Measurements from ENCODE around the gene CRIP2.

Gene CRIP2

DNA sequence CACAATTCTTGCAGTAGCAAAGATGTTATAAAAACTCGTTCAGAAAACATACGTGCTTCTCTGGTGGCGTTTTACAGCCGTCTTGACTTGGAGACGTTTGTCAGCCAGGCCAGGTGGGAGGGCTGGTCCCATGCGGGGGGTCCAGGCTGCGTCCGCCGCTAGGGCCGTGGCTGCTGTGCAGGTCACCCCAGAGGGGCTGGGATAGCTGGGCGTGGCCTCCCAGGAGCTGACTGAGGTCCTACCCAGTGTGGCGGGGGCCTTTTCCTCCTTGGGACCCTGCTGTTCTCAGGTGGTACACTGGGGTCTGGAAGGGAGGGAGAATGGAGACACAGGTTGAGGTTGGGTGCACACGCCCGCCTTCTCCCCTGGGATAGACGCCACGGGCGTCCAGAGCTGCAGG lies 29.8 kb upstream of the CRIP2 start:
- no peak for TF ChIP-seq TAF1 (IDR thresholded peaks at IDR 0.05; ENCODE audit: low read depth)
- TF ChIP-seq FOXM1 (IDR thresholded peaks at IDR 0.05; ENCODE audit: borderline replicate concordance, low read depth): no peak
- TF ChIP-seq, protein P1, sequence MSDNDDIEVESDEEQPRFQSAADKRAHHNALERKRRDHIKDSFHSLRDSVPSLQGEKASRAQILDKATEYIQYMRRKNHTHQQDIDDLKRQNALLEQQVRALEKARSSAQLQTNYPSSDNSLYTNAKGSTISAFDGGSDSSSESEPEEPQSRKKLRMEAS (IDR thresholded peaks at IDR 0.05): no peak
- TF ChIP-seq, protein P2, sequence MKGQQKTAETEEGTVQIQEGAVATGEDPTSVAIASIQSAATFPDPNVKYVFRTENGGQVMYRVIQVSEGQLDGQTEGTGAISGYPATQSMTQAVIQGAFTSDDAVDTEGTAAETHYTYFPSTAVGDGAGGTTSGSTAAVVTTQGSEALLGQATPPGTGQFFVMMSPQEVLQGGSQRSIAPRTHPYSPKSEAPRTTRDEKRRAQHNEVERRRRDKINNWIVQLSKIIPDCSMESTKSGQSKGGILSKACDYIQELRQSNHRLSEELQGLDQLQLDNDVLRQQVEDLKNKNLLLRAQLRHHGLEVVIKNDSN (IDR thresholded peaks at IDR 0.05): no peak
- no peak for TF ChIP-seq CREB1 (IDR thresholded peaks at IDR 0.05; ENCODE audit: low read depth)
- no peak for TF ChIP-seq EGR1 (IDR thresholded peaks at IDR 0.05)
- no peak for TF ChIP-seq RAD21 (IDR thresholded peaks at IDR 0.05; ENCODE audit: low read depth)
- no peak for TF ChIP-seq ZBTB7A (IDR thresholded peaks at IDR 0.05; ENCODE audit: low read depth)
- TF ChIP-seq CEBPB (IDR thresholded peaks at IDR 0.05): no peak
- no peak for TF ChIP-seq TCF12 (IDR thresholded peaks at IDR 0.05; ENCODE audit: low read depth)
- TF ChIP-seq, protein P3, sequence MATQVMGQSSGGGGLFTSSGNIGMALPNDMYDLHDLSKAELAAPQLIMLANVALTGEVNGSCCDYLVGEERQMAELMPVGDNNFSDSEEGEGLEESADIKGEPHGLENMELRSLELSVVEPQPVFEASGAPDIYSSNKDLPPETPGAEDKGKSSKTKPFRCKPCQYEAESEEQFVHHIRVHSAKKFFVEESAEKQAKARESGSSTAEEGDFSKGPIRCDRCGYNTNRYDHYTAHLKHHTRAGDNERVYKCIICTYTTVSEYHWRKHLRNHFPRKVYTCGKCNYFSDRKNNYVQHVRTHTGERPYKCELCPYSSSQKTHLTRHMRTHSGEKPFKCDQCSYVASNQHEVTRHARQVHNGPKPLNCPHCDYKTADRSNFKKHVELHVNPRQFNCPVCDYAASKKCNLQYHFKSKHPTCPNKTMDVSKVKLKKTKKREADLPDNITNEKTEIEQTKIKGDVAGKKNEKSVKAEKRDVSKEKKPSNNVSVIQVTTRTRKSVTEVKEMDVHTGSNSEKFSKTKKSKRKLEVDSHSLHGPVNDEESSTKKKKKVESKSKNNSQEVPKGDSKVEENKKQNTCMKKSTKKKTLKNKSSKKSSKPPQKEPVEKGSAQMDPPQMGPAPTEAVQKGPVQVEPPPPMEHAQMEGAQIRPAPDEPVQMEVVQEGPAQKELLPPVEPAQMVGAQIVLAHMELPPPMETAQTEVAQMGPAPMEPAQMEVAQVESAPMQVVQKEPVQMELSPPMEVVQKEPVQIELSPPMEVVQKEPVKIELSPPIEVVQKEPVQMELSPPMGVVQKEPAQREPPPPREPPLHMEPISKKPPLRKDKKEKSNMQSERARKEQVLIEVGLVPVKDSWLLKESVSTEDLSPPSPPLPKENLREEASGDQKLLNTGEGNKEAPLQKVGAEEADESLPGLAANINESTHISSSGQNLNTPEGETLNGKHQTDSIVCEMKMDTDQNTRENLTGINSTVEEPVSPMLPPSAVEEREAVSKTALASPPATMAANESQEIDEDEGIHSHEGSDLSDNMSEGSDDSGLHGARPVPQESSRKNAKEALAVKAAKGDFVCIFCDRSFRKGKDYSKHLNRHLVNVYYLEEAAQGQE (IDR thresholded peaks at IDR 0.05; ENCODE audit: low read depth): no peak
- no peak for TF ChIP-seq TEAD4 (IDR thresholded peaks at IDR 0.05)
- no peak for TF ChIP-seq YY1 (IDR thresholded peaks at IDR 0.05; ENCODE audit: low read depth)
- TF ChIP-seq NFIC (IDR thresholded peaks at IDR 0.05): no peak
- no peak for TF ChIP-seq EP300 (IDR thresholded peaks at IDR 0.05; ENCODE audit: borderline replicate concordance)

DNA sequence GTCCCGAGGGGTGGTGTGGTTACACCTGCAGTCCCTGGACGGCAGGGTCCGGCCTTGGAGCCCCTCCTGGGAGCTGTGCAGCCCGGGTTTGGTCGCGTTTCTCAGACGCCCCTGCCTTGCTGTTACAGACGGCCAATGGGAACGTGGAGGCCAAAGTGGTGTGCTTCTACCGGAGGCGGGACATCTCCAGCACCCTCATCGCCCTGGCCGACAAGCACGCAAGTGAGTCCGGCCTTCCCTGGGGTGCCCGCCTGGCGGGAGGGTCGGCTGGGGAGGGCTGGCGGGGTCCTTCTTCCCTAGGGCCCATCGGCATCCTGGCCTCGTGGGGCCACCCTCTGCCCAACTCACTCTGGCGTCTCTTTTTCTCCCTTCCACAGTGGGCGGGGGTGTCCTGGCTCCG lies 29.3 kb upstream of the CRIP2 start:
- TF ChIP-seq, protein P1 (IDR thresholded peaks at IDR 0.05): no peak
- TF ChIP-seq, protein P2 (IDR thresholded peaks at IDR 0.05): no peak
- TF ChIP-seq ZBTB7A (IDR thresholded peaks at IDR 0.05; ENCODE audit: low read depth): no peak
- no peak for TF ChIP-seq EGR1 (IDR thresholded peaks at IDR 0.05)

DNA sequence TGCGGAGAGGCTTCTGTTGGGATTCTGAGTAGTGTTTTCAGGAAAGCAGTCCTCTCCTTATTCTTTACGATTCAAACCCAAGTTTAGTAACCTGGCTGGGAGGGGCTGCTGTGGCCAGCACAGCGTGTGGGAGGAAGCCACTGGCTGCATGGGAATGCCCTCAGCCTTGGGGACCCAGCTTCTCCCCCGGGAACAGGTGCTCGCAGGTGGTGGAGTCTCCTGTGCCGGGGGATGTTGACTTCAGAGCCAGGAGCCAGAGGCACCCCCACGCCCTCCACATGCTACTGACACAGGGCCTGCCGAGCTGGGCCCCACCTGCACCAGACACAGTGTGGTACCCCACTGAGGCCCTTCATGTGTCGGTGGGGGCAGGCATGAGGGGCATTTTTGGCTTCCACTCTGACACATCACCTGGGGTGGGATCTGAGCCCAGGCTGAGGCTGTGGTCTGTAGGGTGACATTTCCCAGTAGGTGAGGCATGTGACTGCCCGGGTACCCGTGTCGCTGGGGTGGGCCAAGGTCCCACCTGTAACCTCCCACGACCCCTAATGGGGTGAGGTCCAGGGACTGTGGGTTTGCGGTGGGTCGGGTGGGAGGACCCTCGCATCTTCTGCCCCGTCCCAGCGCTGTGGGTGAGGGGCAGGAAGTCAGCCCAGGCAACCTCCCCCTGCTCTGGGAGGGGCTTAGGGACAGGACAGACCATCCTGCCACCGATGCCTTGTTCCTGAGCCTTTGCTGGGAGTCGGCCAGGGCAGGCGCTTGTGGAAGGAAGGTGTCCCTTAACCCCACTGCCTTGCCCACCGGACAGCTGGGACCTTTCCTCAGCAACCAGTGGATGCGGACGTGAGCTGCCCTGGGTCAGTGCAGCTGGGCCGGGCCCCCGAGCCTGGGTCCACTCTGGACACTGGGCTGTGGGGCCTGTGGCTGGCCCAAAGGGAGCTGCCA lies 28.4 kb upstream of the CRIP2 start:
- TF ChIP-seq RAD21 (IDR thresholded peaks at IDR 0.05; ENCODE audit: low read depth) (no peak), CREB1 (IDR thresholded peaks at IDR 0.05; ENCODE audit: low read depth) (no peak), NFIC (IDR thresholded peaks at IDR 0.05) (no peak), YY1 (IDR thresholded peaks at IDR 0.05; ENCODE audit: low read depth) (no peak), FOXM1 (IDR thresholded peaks at IDR 0.05; ENCODE audit: borderline replicate concordance, low read depth) (no peak), TEAD4 (IDR thresholded peaks at IDR 0.05) (no peak), EGR1 (IDR thresholded peaks at IDR 0.05) (no peak), CEBPB (IDR thresholded peaks at IDR 0.05) (no peak), TCF12 (IDR thresholded peaks at IDR 0.05; ENCODE audit: low read depth) (no peak)
- TF ChIP-seq, protein P1 (IDR thresholded peaks at IDR 0.05): no peak
- TF ChIP-seq, protein P2 (IDR thresholded peaks at IDR 0.05): no peak

DNA sequence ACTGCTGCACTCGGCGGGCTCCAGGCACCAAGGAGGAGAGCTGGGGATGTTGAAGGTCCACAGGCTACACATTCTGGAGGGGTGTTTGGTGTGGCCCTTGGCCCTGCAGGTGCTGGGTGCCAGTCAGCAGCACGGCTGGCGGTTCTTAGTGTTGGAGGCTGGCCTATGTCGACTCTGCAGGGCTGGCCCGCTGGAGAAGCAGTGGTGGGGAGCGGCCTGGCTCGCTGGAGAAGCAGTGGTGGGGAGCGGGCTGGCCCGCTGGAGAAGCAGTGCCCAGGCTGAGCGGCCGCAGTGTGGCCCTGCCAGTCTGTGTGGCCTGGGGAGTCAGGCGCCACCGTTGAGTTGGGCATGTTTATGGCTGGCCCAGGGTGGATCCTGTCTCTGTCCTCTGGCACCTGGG lies 27.6 kb upstream of the CRIP2 start:
- TF ChIP-seq ZBTB7A (IDR thresholded peaks at IDR 0.05; ENCODE audit: low read depth) (no peak), EGR1 (IDR thresholded peaks at IDR 0.05) (no peak), YY1 (IDR thresholded peaks at IDR 0.05; ENCODE audit: low read depth) (no peak), TCF12 (IDR thresholded peaks at IDR 0.05; ENCODE audit: low read depth) (no peak), NFIC (IDR thresholded peaks at IDR 0.05) (no peak), CREB1 (IDR thresholded peaks at IDR 0.05; ENCODE audit: low read depth) (no peak), TAF1 (IDR thresholded peaks at IDR 0.05; ENCODE audit: low read depth) (no peak), FOXM1 (IDR thresholded peaks at IDR 0.05; ENCODE audit: borderline replicate concordance, low read depth) (no peak), TEAD4 (IDR thresholded peaks at IDR 0.05) (no peak), RAD21 (IDR thresholded peaks at IDR 0.05; ENCODE audit: low read depth) (no peak), CEBPB (IDR thresholded peaks at IDR 0.05) (no peak)
- TF ChIP-seq, protein P2 (IDR thresholded peaks at IDR 0.05): no peak
- TF ChIP-seq, protein P3 (IDR thresholded peaks at IDR 0.05; ENCODE audit: low read depth): no peak
- TF ChIP-seq, protein P1 (IDR thresholded peaks at IDR 0.05): no peak

Measured in Ishikawa (cell line).